Fibroblast of mammary gland (primary cell): ENCODE results near the gene SRGAP2C.
A peak's percentile ranks its signal among the peaks of the same experiment; 100 is the strongest.
"Not testable (repeated sequence)": the region's sequence is repeated elsewhere in the genome, so short reads cannot be mapped to it uniquely, and the experiment has no call there.

Experiments used
- DNase-seq: peaks from one replicate; pipeline ENCODE4 v3.0.0-alpha.2; 2010; ENCODE audit warnings: low read depth
- H3K4me3 ChIP-seq: 2 replicates; pipeline ENCODE4 v1.5.1; 2011; ENCODE audit warnings: low read depth, mild to moderate bottlenecking, low read length, moderate library complexity; ENCODE audit not compliant: control insufficient read depth

Gene SRGAP2C

GRCh38 chr1:121349332-121349967 is 164.7 kb downstream of the SRGAP2C start:
- DNase-seq, H3K4me3 ChIP-seq: not testable (repeated sequence)

- not testable (repeated sequence) for H3K4me3 ChIP-seq, DNase-seq
Observed at GRCh38 chr1:121355711-121356420, 171.1 kb downstream of the SRGAP2C start.

DNA sequence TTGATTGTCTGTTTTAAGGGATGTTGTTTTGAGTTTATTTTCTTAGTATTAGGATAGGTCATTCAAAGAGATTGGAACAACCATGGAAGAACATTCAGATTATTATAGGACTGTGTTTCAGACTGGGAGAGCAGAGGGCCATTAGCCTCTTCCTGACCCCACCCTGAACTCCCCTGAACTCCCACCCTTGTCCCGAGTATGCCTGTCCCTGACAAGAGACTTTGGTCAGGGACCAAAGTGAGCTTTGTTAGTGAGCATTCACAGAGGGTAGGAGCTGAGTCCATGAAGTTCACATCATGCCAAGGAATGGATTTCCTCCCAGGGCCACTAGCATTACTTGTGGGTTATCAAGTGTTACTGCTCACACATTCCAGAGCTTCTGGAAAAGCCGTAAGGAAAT is 172.0 kb downstream of the SRGAP2C start:
- H3K4me3 ChIP-seq, DNase-seq: not testable (repeated sequence)

DNA sequence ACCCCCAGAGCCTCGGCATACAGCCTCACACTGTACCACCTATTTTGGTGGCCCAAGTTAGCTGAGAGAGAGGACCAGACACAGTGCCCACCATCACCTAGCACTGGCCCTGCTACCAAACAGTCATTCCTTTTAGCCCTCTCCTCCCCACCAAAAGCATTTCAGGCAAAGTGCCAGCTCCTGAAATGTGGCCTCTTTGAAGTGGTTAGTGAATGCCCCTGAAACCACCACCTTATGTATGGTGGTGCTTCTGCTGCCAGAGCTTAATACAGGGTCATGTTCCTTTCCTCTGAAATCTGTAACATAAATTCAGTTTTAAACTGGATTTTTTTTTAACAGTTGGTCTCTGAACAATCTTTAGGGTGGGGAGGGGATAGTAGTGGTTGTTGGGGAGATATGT is 175.8 kb downstream of the SRGAP2C start:
- DNase-seq, H3K4me3 ChIP-seq: not testable (repeated sequence)

GRCh38 chr1:121361451-121362233 is 176.9 kb downstream of the SRGAP2C start:
- DNase-seq, H3K4me3 ChIP-seq: not testable (repeated sequence)

DNA sequence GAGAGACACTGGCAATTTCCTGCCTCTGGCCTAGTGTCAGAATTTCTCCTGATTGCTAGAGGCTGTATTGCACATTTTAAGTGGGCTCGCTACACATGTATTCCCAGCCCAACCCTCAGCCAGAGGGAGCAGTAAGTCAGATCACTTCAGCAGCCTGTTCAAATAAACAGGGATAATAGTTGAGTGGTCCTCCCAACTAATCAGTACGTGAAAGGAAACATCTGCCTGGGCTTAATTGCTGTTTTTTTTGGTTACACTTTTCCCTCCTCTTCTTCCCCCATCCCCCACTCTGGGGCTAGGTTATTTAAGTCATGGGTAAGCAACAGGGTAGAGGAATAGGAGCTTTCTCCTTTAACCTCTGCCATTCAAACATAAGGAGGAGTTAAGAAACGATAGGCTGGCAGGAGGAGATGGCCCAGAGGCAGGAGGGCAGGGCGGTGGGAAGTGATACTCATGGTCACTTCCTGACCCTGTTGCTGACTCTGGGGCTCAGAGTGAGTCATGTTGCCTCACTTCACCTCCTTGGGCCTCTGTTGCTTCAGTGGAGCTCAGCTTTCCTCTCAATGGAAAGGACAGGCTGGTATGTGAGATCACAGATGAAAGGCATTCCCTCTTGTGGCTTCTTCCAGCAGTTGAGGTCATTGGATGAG is 177.6 kb downstream of the SRGAP2C start:
- not testable (repeated sequence) for H3K4me3 ChIP-seq, DNase-seq

- H3K4me3 ChIP-seq, DNase-seq: not testable (repeated sequence)
Observed at GRCh38 chr1:121365316-121365715, 180.5 kb downstream of the SRGAP2C start.

GRCh38 chr1:121365723-121366122 is 180.9 kb downstream of the SRGAP2C start:
- H3K4me3 ChIP-seq, DNase-seq: not testable (repeated sequence)

DNA sequence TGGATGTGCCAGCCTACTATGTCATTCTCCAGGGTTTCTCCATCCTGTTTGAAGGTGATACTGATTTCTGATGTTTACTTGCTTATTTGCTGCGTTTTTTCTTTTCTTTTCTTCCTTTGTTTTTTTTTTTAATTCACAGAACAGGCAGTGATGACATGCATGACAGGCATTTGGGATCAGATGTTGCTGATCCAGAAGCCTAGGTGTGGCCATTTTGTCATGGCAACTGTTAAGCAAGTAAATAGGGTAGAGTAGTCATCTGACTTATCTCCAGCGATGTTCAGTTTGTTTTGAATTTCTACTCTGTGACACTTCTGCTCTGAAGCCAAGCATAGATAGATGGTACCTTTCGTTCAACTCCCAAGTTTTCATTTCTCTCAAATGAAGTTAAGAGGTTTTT is 181.4 kb downstream of the SRGAP2C start:
- not testable (repeated sequence) for DNase-seq, H3K4me3 ChIP-seq

- DNase-seq, H3K4me3 ChIP-seq: not testable (repeated sequence)
Observed at GRCh38 chr1:121368910-121369309, 184.1 kb downstream of the SRGAP2C start.

GRCh38 chr1:121369959-121370358 is 185.2 kb downstream of the SRGAP2C start:
- H3K4me3 ChIP-seq, DNase-seq: not testable (repeated sequence)

DNA sequence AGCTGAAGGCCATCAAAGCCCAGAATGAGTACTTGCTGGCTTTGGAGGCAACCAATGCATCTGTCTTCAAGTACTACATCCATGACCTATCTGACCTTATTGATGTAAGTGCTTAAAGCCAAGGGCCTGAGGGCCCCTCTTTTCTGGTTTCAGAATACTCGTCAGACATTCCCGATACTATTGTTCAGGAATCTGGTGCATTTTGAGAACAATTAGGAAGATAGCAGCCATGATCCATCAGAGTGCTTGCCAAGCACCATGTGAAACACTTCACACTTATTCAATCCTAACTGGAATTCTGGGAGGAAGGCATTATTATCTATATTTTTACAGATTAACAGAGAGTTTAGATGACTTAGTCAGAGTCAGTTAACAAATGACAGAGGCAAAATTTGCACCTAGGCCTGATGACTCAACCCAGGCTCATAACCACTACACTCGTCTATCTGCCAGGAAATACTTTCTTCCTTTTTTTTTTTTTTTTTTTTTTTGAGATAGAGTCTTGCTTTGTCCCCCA is 190.1 kb downstream of the SRGAP2C start:
- DNase-seq: peak; percentile 27
- not testable (repeated sequence) for H3K4me3 ChIP-seq

GRCh38 chr1:121376986-121377385 is 192.2 kb downstream of the SRGAP2C start:
- not testable (repeated sequence) for DNase-seq, H3K4me3 ChIP-seq

DNA sequence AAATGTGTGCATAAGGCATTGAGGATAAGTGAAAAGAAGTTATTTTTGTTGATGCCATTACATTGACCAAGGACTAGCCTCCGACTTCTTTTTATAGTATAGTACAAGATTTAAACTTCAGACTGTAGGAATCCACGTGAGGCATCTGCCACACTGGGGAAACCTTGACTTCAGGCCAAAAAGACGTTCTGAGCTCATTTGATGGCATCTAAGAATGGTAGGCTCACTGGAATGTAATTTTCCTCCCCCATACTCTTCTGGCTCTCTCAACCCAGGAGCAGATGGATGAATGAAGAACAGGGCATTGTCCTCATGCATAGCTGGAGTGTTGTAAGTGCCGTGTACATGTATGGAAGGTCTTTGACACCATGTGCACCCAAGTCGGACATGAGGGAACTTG is 194.0 kb downstream of the SRGAP2C start:
- DNase-seq: not testable (repeated sequence)

GRCh38 chr1:121384754-121385153 is 200.0 kb downstream of the SRGAP2C start:
- not testable (repeated sequence) for DNase-seq, H3K4me3 ChIP-seq

More for the DNA sequence above, 194.0 kb downstream of the SRGAP2C start:
- not testable (repeated sequence) for H3K4me3 ChIP-seq

DNA sequence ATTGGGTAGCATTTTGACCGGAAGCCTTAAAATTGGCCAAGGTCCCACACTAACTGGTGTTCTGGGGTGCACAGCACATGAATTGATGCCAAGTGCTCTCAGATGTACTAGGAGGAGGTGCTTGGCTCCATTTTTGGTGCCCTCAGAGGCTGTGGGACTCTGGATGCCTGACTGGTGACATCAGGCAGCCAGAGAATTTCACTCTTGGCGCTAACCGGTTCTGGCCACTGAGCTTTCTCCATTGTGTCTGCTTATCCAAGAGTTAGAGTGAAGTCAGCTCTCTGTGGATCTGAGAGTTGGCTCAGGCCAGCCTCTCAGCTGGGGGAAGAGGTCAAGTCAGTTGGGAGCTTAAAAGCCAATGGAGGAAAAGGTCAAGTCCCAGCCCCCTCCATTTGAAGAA is 200.4 kb downstream of the SRGAP2C start:
- not testable (repeated sequence) for H3K4me3 ChIP-seq, DNase-seq

DNA sequence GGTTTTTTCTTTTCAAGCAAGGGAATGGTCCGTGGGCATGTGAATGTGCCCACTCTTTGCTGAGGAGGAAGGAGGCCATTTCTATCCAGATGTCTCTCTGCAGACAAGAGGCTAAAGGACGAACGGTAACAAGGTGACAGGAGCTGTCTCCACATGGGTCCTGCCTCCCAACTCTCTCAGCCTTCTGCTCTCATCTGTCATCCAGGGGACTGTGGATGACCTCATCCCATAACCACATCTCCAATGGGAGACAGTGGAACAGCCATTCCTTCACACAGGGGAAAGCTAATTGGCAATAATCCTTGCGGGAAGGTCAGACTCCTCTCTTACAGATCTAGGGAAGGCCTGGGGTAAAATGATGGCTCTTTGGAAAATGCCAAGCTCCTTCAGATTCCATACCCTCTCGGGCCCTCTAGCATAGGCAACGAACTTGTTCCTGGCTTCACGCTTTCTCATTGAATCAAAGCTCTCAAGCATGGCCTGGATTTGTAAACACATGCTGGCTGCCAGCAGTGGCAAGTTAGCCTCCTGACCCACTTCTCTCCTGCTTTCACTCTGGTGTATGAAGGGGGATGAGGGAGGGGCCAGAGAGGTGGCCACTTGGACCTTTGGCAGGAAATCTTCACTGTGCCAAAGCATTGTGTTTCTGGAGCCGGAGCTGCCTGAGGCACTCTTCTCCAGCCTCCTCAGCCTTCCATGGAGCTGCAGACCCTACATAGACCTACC is 201.0 kb downstream of the SRGAP2C start:
- not testable (repeated sequence) for H3K4me3 ChIP-seq, DNase-seq
